Measurements from ENCODE around the gene NAALADL2. TPM values are rescaled to one million over a fixed set of nuclear protein-coding genes. Genes with fewer than 3 reads are reported as not detected.
A peak's percentile ranks its signal among the peaks of the same experiment; 100 is the strongest.

Gene NAALADL2
- total RNA-seq, 1 donor from 2014 or later: 1.1 TPM

DNA sequence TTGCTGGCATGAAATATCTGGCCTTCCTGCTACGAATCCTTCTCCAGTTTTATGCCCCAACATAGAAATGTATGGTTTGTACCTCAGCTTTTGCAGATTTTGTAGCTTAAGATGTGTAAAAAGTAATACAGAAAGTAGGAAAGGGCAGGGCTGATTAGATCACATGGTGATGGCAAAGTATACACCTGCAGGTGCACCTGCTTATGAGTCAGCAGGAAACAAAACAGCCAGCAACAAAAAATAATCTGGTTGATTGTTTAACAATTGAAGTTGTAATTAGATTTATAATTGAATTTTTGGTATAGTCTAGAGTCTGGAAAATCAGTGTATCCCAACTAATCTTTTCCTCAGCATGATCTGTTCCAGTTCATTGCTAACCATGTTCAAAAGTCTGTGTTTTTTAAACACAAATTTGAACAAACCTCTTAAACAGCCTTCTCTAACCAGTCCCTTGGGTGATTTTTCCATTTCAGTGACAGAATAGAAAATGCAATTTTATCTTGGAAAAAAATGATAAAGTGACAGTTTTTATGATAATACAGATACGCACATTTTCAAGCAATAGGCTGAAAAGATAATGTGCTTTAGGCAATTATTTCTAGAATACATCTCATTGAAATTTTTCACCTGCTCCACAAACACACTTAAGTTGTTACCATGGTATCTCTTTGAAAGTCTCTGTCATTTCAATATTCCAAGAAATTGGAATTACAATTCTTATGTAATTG, 477.4 kb downstream of the NAALADL2 start:
- Histone ChIP-seq H3K36me3 (ENCODE audit: control insufficient read depth, insufficient read depth, low read length) (no peaks in the 10 kb centered on the region), H3K27me3 (ENCODE audit: control insufficient read depth, insufficient read depth, low read length) (no peaks in the 10 kb centered on the region), H3K4me3 (ENCODE audit: low read depth, low read length) (no peak overlapping the region)
- DNase-seq (ENCODE audit: low read depth) (peak; percentile 22), FAIRE-seq (no peak)
- TF ChIP-seq, protein P1, sequence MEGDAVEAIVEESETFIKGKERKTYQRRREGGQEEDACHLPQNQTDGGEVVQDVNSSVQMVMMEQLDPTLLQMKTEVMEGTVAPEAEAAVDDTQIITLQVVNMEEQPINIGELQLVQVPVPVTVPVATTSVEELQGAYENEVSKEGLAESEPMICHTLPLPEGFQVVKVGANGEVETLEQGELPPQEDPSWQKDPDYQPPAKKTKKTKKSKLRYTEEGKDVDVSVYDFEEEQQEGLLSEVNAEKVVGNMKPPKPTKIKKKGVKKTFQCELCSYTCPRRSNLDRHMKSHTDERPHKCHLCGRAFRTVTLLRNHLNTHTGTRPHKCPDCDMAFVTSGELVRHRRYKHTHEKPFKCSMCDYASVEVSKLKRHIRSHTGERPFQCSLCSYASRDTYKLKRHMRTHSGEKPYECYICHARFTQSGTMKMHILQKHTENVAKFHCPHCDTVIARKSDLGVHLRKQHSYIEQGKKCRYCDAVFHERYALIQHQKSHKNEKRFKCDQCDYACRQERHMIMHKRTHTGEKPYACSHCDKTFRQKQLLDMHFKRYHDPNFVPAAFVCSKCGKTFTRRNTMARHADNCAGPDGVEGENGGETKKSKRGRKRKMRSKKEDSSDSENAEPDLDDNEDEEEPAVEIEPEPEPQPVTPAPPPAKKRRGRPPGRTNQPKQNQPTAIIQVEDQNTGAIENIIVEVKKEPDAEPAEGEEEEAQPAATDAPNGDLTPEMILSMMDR (IDR thresholded peaks at IDR 0.05; ENCODE audit: insufficient read depth, low read length, severe bottlenecking): no peak

DNA sequence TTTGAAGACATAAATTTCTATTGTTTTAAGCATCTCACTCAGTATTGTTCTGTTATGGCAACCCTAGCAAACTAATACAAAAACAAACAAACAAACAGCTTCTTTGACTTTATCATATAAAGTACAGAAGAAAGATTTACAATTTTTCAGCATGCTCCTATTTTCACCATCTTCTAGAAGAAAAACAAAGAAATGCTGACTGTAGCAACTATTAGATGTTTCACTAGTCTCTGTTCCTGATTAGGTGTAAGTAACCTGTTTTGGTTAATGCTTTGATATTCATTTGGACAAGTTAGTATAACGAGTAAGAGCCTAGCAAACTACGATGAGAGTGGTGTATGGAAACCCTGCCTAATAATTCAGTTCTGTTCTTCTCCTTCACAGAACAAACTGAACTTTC, 478.5 kb downstream of the NAALADL2 start:
- Histone ChIP-seq H3K27me3 (ENCODE audit: control insufficient read depth, insufficient read depth, low read length) (no peaks in the 10 kb centered on the region), H3K36me3 (ENCODE audit: control insufficient read depth, insufficient read depth, low read length) (no peaks in the 10 kb centered on the region), H3K4me3 (ENCODE audit: low read depth, low read length) (no peak overlapping the region)
- DNase-seq (ENCODE audit: low read depth): no peak
- FAIRE-seq: no peak
- TF ChIP-seq, protein P1 (IDR thresholded peaks at IDR 0.05; ENCODE audit: insufficient read depth, low read length, severe bottlenecking): no peak

DNA sequence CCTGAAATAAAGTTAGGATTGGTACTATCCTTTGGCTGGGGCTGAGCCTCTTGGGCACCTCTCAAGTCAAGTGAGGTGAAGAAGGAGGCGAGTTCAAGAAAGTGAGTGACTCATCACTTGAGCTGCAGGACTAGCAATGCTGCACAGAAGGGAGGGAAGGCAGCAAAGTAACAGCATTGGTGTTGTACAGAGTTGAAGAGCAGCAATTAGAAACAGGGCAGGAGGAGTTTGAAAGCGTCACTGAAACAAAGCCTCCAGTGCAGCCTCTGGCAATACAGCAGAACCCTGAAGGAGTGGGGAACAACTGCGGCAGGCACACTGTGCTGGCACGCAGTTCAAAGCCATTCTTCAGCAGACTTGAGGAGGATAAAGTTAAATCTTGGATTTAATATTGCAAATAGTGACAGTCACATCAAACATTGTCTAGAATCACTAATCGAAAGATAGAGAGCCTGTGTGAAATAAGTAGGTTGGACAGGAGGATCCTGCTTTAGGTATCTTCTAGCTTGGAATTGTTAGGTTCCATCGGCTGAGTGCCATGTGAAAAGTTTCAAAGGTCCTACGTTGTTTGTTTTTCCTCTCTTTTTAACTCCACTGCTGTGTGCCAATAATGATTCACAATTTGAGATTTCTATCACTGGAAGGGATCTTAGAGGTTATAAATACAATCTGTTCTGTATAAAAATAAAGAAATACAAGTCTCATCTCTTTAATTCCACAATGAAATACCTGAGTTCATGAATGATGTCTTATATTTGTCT, 479.8 kb downstream of the NAALADL2 start:
- Histone ChIP-seq H3K4me3 (ENCODE audit: low read depth, low read length) (no peak overlapping the region), H3K36me3 (ENCODE audit: control insufficient read depth, insufficient read depth, low read length) (no peaks in the 10 kb centered on the region), H3K27me3 (ENCODE audit: control insufficient read depth, insufficient read depth, low read length) (no peaks in the 10 kb centered on the region)
- FAIRE-seq (peak; percentile 90), DNase-seq (ENCODE audit: low read depth) (peak; percentile 72)
- TF ChIP-seq, protein P1 (IDR thresholded peaks at IDR 0.05; ENCODE audit: insufficient read depth, low read length, severe bottlenecking): no peak

DNA sequence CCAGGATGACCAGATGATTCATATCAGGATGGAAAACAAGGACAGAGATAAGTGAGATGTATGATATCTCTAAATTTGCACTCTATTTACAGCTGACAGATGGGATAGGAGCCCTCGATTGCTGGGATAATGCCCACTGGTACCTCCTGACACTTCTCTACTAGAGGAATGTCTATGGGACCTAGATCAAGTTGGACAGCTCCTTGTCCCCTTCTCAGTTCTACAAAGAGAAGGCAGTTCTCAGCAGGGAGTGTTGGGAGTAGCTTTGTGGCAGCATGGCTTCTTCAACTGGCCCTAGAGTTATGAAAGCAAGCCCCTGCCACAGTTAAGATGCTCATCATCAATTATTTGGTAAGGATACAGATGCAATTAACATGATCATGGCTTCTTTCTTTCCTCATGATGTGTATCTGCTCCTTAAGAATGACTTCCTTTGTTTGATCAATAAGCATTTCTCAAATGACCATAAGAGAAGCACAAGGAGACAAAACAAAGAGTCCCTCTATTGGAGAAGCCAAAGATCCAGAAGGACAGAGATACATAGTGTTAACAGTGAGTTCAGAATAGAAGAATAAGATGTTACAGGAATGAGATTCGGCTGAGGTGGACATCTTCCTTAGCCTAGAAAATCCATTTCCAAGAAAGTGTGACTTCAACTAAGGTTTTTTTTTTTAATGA, 481.3 kb downstream of the NAALADL2 start:
- DNase-seq (ENCODE audit: low read depth): no peak
- FAIRE-seq: no peak
- no peaks in the 10 kb centered on the region for H3K36me3 ChIP-seq (ENCODE audit: control insufficient read depth, insufficient read depth, low read length)
- no peaks in the 10 kb centered on the region for H3K27me3 ChIP-seq (ENCODE audit: control insufficient read depth, insufficient read depth, low read length)
- no peak overlapping the region for H3K4me3 ChIP-seq (ENCODE audit: low read depth, low read length)
- TF ChIP-seq, protein P1 (IDR thresholded peaks at IDR 0.05; ENCODE audit: insufficient read depth, low read length, severe bottlenecking): no peak

DNA sequence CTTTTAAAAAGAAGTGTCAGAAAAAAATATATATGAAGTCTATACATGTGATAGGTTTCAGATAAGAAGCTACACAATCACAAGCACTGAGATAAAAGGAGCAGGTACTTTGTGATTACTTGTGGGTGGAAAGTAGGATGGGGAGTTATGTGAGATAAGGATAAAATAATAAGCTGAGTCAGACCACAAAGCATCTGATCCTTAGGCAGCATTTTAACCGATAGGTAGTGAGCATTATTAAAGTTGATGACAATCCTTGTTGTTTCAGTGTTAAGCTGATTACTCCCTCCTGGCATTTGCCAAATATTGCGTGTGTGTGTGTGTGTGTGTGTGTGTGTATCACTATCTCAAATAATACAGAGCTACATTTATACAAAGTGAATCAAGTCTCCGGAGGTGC, 483.1 kb downstream of the NAALADL2 start:
- Histone ChIP-seq H3K27me3 (ENCODE audit: control insufficient read depth, insufficient read depth, low read length) (no peaks in the 10 kb centered on the region), H3K36me3 (ENCODE audit: control insufficient read depth, insufficient read depth, low read length) (no peaks in the 10 kb centered on the region), H3K4me3 (ENCODE audit: low read depth, low read length) (no peak overlapping the region)
- DNase-seq (ENCODE audit: low read depth) (no peak), FAIRE-seq (no peak)
- TF ChIP-seq, protein P1 (IDR thresholded peaks at IDR 0.05; ENCODE audit: insufficient read depth, low read length, severe bottlenecking): no peak

Data from bronchial epithelial cell (primary cell).